ENCODE measurements around the gene QPCTL.
"Not testable (repeated sequence)": the region's sequence is repeated elsewhere in the genome, so short reads cannot be mapped to it uniquely, and the experiment has no call there.

GRCh38 chr19:45685045-45685444, 7.4 kb upstream of the QPCTL start:
- not testable (repeated sequence) for TF ChIP-seq CTCF, POLR2A (IDR thresholded peaks at IDR 0.05)

All from thyroid gland (tissue), 4 donors.